Upper lobe of left lung (tissue), 6 donors: Measurements from ENCODE around the gene DIAPH2. TPM values are rescaled to one million over a fixed set of nuclear protein-coding genes. Genes with fewer than 3 reads are reported as not detected.

Experiments used
- ATAC-seq, 2 donors: fragments of 200-7000 bp; cut with Tn5 transposase; one replicate each; pipeline ENCODE4 v1.9.1; 2022; ENCODE audit warnings: mild to moderate bottlenecking in 2 of 2, moderate library complexity in 2 of 2; ENCODE audit not compliant: low FRiP score in 2 of 2
- DNase-seq, 2 donors: peaks; one replicate each; pipeline ENCODE4 v3.0.0-alpha.2; 2019 to 2020
- H3K27ac ChIP-seq, 4 donors: fragments of 200-600 bp; sonication (generic); one replicate each; pipeline ENCODE4 v1.5.1; 2016 to 2019
- H3K27me3 ChIP-seq, 4 donors: fragments of 200-600 bp; sonication (generic); one replicate each; pipeline ENCODE4 v1.5.1; 2017 to 2019
- H3K36me3 ChIP-seq, 4 donors: fragments of 200-600 bp; sonication (generic); one replicate each; pipeline ENCODE4 v1.5.1; 2016 to 2019
- H3K4me1 ChIP-seq, 4 donors: fragments of 200-600 bp; sonication (generic); one replicate each; pipeline ENCODE4 v1.5.1; 2018 to 2019
- H3K4me3 ChIP-seq, 4 donors: fragments of 200-600 bp; sonication (generic); one replicate each; pipeline ENCODE4 v1.5.1; 2017 to 2019; ENCODE audit warnings: mild to moderate bottlenecking in 2 of 4, moderate library complexity in 1 of 4
- H3K9me3 ChIP-seq, 4 donors: fragments of 200-600 bp; sonication (generic); one replicate each; pipeline ENCODE4 v1.5.1; 2018 to 2019
- CTCF ChIP-seq, 6 experiments: fragments of 450-650 bp in 4 of 6; fragments of 200-600 bp in 2 of 6; sonication (generic) in 2 of 6; IDR thresholded peaks; one replicate each; pipeline ENCODE4 v1.5.1; 2016 to 2019; ENCODE audit warnings: antibody characterized with exemption in 6 of 6
- EP300 ChIP-seq, 4 donors: sonication (generic); formaldehyde crosslinking; IDR thresholded peaks; one replicate each; pipeline ENCODE4 v1.5.1; 2017; ENCODE audit warnings: antibody characterized with exemption in 4 of 4, control low read depth in 2 of 4
- POLR2A ChIP-seq, 4 donors: fragments of 450-650 bp; IDR thresholded peaks; one replicate each; pipeline ENCODE4 v1.5.1; 2016 to 2017; ENCODE audit warnings: antibody characterized with exemption in 4 of 4, mild to moderate bottlenecking in 2 of 4
- POLR2AphosphoS5 ChIP-seq, 2 donors: sonication (generic); formaldehyde crosslinking; IDR thresholded peaks; one replicate each; pipeline ENCODE4 v1.5.1; 2017; ENCODE audit warnings: antibody characterized with exemption in 2 of 2
- WGBS, 2 donors: methylation state at CpG; one replicate each; pipeline ENCODE4 v1.1.5; 2017 to 2018; 5-methylcytosine and 5-hydroxymethylcytosine counted together
- total RNA-seq, 6 donors: library from RNA; depleted of rRNA in 4 of 6; stranded (reverse); fragments of >200 nt in 4 of 6; gene quantifications; one replicate each; pipeline versions ENCODE4 v1.1.0 to v1.2.1, GENCODE V29; 2016 to 2021
- donor health status: DM: no; HTN: no; CAD: no; lungs with moderate emphysema.
- donor health status: DM: no; HTN: yes; CAD: no; lungs with severe emphysema.

Gene DIAPH2
- total RNA-seq, 6 donors from 2014 or later = 22.5 to 107 (median 44.1) TPM

- H3K4me3 ChIP-seq = no peak overlapping the region
- ATAC-seq (no peak), DNase-seq (no peak)
- no peaks in the 10 kb centered on the region for H3K27me3 ChIP-seq
- H3K9me3 ChIP-seq = no peaks in the 10 kb centered on the region
- TF ChIP-seq POLR2A (IDR thresholded peaks at IDR 0.05) (no peak), CTCF (IDR thresholded peaks at IDR 0.05) (no peak), EP300 (IDR thresholded peaks at IDR 0.05) (no peak), POLR2AphosphoS5 (IDR thresholded peaks at IDR 0.05) (no peak)
- H3K27ac ChIP-seq = no peak overlapping the region
- no peaks in the 10 kb centered on the region for H3K36me3 ChIP-seq
- no peaks in the 10 kb centered on the region for H3K4me1 ChIP-seq
These were observed 244.4 kb downstream of the DIAPH2 start for GRCh38 chrX:96929036-96929435.

- no peak overlapping the region for H3K4me3 ChIP-seq
- H3K27ac ChIP-seq = no peak overlapping the region
- peaks cover 0 to 14% (median 0%) of the 10 kb centered on the region in 4 donors for H3K36me3 ChIP-seq
- H3K4me1 ChIP-seq = no peaks in the 10 kb centered on the region
- peaks cover 0 to 20% (median 5%) of the 10 kb centered on the region in 4 donors for H3K9me3 ChIP-seq
- H3K27me3 ChIP-seq = no peaks in the 10 kb centered on the region
- DNase-seq (peak in 1 of 2 donors; percentile 22), ATAC-seq (no peak)
- no peak for TF ChIP-seq POLR2AphosphoS5 (IDR thresholded peaks at IDR 0.05)
- no peak for TF ChIP-seq CTCF (IDR thresholded peaks at IDR 0.05)
- TF ChIP-seq EP300 (IDR thresholded peaks at IDR 0.05) = no peak
- TF ChIP-seq POLR2A (IDR thresholded peaks at IDR 0.05) = no peak
- WGBS, 2 donors = 91 to 98% methylated on average over 4 of the region's 4 CpGs
These were observed 273.1 kb downstream of the DIAPH2 start for GRCh38 chrX:96957718-96958117.

- no peak for ATAC-seq
- no peaks in the 10 kb centered on the region for H3K36me3 ChIP-seq
- H3K27ac ChIP-seq = no peak overlapping the region
- H3K9me3 ChIP-seq = peaks cover 0 to 4% (median 0%) of the 10 kb centered on the region in 4 donors
- 52 to 91% methylated on average over 4 of the region's 4 CpGs for WGBS, 2 donors
- H3K4me3 ChIP-seq = no peak overlapping the region
- no peaks in the 10 kb centered on the region for H3K4me1 ChIP-seq
- no peaks in the 10 kb centered on the region for H3K27me3 ChIP-seq
- TF ChIP-seq POLR2AphosphoS5 (IDR thresholded peaks at IDR 0.05) (no peak), CTCF (IDR thresholded peaks at IDR 0.05) (no peak), EP300 (IDR thresholded peaks at IDR 0.05) (no peak), POLR2A (IDR thresholded peaks at IDR 0.05) (no peak)
- no peak for DNase-seq
These were observed 287.2 kb downstream of the DIAPH2 start for GRCh38 chrX:96971812-96972211.

GRCh38 chrX:96978906-96979305, 294.3 kb downstream of the DIAPH2 start:
- TF ChIP-seq POLR2AphosphoS5 (IDR thresholded peaks at IDR 0.05) = no peak
- TF ChIP-seq CTCF (IDR thresholded peaks at IDR 0.05) = no peak
- TF ChIP-seq POLR2A (IDR thresholded peaks at IDR 0.05) = no peak
- TF ChIP-seq EP300 (IDR thresholded peaks at IDR 0.05) = no peak
- WGBS, 2 donors = 26 to 100% methylated on average over 1 of the region's 1 CpG
- H3K36me3 ChIP-seq = no peaks in the 10 kb centered on the region
- no peak for DNase-seq
- no peaks in the 10 kb centered on the region for H3K4me1 ChIP-seq
- H3K4me3 ChIP-seq = no peak overlapping the region
- no peak overlapping the region for H3K27ac ChIP-seq
- no peak for ATAC-seq
- no peaks in the 10 kb centered on the region for H3K27me3 ChIP-seq
- H3K9me3 ChIP-seq = no peaks in the 10 kb centered on the region

DNA sequence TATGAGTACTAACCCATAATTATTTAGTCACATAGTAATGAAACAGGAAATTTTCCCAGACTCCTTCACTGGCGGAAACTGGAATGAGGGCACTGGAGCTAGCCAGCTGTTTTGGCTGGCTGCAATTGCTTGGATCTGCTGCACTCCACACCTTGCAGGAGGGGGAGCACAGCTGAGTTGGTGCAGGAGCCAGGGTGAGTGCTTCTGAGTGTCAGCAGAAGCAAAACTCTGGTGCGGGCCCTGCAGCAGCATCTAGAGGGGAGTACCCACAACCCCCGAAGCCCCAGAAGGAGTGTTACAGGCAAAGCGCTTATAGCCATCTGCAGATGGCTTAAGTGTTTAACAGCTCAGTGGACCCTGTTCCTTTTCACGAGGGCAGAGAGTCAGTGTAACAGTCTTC, 295.1 kb downstream of the DIAPH2 start:
- Histone ChIP-seq H3K27ac (no peak overlapping the region), H3K4me1 (no peaks in the 10 kb centered on the region), H3K27me3 (no peaks in the 10 kb centered on the region), H3K9me3 (no peaks in the 10 kb centered on the region), H3K36me3 (no peaks in the 10 kb centered on the region), H3K4me3 (no peak overlapping the region)
- TF ChIP-seq POLR2AphosphoS5 (IDR thresholded peaks at IDR 0.05) (no peak), EP300 (IDR thresholded peaks at IDR 0.05) (no peak), POLR2A (IDR thresholded peaks at IDR 0.05) (no peak), CTCF (IDR thresholded peaks at IDR 0.05) (no peak)
- WGBS, 2 donors = 60 to 100% methylated on average over 1 to 5 of the region's 5 CpGs
- DNase-seq = no peak
- ATAC-seq = no peak
